DMS53 treated with DMSO at 0.1 percent for 48 hours (cell line): ENCODE data around the gene KDELR1.
A peak's percentile ranks its signal among the peaks of the same experiment; 100 is the strongest.
"Not testable (repeated sequence)": the region's sequence is repeated elsewhere in the genome, so short reads cannot be mapped to it uniquely, and the experiment has no call there.

Experiments
- DNase-seq: peaks from one replicate; lab custom pipeline; 2025; ENCODE audit not compliant: unreplicated experiment; lab: John Stamatoyannopoulos, UW

The KDELR1 gene

GRCh38 chr19:48397263-48398101 is 6.1 kb upstream of the KDELR1 start:
- no peak for DNase-seq

GRCh38 chr19:48396824-48397176 is 5.4 kb upstream of the KDELR1 start:
- no peak for DNase-seq

DNA sequence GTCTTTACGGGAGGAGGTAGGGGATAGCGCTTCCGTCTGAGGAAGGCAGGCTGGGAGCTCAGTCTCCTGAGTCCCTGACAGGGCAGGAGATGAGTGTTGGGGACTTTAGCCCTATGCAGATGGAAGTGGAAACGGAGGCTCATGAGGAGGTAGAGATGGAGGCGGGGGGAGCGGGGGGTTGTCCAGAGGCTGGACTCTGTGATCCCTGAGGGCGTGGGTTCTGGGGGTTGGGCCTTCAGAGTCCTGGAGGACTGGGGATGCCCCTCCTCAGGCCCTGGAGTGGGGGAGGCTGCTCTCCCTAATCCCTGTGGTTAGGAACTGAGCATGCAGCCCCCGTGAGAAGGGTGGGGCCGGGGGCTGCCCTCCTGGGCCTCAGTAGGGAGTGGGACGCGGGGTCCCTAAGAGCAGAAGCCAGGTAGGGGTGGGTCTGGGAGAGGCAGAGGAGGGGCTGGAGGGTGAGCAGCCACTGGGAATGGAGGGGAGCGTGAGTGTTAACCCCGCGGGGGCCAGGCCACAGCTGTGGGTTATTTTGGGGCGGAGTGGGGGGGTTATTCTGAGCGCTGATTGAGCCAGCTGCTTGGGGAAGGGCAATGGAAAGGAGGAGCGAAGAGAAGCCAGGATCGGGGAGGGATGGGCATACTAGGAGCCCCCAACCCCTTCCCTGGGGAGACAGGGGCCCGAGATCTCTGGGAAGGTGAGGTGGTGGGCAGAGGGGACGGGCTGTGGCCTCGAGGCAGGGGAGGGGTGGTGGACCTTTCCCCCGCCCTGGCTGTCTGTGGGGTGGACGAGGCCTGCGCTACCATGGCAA is 4.9 kb upstream of the KDELR1 start:
- no peak for DNase-seq

DNA sequence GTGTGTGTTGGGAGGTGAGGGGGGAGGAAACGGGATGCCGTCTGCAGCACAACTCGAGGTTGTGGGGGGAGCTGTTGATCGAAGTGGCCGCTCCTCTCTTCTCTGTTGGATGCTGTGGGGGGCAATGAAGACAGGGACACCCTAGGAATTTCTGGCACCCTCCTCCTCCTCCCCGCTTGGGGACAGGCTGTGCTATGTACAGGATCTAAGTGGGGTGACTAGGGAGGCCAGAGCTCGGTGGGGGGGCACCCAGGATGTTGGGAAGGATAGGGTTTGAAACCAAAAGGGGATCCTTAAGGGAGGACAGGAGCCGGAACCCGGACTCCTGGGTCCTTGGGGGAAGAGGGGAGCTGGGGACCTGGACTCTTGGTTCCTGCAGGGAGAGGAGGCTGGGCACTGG is 4.1 kb upstream of the KDELR1 start:
- no peak for DNase-seq

GRCh38 chr19:48395170-48395455 is 3.8 kb upstream of the KDELR1 start:
- no peak for DNase-seq

DNA sequence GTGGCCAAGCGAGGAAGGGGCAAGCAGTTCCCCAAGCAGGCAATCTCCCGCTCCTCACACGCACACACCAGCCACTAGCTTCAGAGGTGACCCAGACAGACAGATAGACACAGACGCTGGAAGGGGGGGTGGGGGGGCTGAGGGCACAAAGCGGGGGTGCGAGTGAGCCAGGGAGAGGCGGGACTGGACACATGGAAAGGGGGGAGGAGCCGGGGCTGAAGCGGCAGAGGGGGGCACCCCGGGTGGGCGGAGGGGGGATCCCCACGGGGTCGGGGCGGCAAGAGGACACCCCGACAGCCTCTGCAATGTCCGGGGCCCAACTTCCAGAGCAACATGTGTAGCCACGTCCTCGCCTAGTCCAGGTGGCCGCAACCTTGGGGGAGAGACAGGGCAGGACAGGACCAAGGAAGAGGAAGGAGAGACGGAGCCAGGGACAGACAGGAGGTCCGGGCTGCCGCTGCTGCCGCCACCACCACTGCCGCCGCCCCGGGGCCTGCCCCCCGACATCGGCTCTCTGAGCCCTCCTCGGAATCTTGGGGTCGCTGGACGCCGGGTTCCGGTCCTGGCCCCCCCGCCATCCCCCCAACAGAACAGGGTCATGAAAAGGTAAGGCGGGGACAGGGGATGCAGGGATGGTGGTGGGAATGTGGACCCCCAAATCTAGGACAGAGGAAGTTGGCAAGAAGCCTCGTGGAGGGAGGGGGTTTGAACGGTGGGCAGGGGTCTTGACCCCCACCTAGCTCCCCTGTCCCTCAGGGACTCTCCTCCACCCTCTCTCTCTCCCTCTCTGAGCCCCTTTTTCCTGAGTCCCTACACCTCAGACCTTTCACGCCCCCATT is 3.2 kb upstream of the KDELR1 start:
- DNase-seq: no peak

DNA sequence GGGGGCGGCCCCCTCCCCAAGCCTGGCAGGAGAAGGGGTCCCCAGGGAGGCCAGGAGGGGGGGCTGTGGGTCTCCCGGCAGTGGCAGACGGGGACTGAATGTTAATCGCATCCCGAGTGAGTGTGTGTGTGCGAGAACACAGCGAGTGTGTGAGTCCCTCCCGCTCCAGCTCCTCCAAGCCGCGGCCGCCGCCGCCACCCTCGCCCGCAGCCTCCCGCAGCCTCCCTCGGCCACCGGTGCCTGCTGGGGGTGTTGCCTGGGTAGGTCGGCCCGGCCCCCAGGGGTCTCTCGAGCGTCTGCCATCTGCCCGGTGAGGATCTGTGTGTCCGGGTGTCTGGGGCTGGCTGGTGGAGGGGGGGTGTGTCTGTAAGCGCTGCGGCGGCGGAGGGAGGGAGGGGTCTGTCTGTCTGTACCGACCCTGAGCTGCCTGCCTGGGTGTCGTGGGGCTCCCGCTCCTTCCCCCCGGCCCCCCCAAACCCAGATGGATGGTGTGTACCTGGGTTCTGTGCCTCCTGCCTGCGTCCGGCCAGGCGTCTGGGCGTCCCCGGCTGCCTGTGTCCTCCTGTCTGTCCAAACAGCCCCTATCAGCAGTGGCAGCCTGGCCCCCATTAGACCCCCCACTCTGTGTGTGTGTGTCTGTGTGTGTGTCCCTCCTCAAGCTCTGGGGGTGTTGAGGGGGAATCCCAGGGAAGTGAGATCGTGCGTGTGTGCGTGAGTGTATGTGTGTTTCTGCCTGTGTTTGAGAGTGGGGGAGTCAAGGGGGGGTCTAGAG is 2.4 kb upstream of the KDELR1 start, which contains the start of gene GRIN2D:
Gene GRIN2D (plus strand): TSS at position 110 of the 772 bp plus-strand sequence. CDS start 4,725 bp downstream, outside the sequence.
- DNase-seq: no peak

DNA sequence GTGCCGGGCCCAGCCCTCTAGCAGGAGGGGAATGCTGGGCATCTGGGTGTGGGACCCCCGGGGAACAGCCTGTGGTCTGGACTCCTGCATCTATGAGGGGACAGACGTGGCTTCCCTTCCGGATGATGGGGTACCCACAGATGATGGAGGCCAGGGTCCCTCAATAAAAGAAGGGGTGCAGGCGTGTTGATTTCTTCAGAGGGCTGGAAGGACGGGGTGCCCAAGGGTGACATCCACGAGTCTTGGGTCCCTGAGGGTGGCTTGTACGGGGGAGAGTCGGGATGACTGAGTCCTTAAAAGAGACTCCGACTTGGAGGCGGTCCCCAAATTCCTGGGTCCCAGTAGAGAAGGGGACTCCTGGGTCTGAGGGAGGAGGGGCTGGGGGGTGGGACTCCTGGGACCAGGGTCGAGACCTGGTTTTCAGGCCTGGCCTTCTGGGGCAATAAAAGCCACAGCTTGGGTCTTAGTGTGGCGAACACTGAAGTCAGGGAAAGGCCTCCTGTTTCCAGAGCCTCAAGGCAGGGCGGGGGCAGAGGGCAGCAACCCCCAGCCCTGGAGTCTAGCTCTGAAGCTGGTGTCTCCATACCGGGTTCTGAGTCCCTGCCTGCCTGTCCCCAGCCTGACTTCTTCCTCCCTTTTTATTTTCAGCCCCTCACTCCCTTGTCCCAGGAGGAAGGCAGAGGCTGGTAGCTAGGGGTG is 1.7 kb upstream of the KDELR1 start:
- DNase-seq: peak; percentile 6

DNA sequence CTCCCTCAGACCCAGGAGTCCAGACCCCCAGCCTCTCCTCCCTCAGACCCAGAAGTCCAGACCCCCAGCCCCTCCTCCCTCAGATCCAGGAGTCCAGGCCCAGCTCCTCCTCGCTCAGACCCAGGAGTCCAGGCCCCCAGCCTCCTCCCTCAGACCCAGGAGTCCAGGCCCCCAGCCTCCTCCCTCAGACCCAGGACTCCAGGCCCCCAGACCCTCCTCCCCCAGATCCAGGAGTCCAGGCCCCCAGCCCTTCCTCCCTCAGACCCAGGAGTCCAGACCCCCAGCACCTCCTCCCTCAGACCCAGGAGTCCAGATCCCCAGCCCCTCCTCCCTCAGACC is 624 bp upstream of the KDELR1 start:
- DNase-seq: not testable (repeated sequence)

GRCh38 chr19:48390188-48391099 is 907 bp downstream of the KDELR1 start:
- peak; percentile 40 for DNase-seq

DNA sequence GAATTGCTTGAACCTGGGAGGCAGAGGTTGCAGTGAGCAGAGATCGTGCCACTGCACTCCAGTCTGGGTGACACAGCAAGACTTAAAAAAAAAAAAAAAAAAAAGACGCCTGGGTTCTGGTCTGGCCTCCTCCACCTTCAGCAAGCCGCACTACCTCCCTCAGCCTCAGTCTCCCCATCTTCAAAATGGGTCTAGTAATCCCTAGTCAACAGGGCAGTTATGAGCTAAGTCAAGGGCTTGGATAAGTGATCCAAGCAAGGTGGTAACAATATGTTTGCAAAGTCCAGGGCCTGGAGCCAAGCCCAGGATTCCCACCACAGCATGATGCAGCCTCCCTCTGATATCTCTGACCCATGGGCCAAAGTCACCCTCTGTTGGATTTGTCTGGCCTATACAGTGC is 4.4 kb downstream of the KDELR1 start:
- DNase-seq: no peak

DNA sequence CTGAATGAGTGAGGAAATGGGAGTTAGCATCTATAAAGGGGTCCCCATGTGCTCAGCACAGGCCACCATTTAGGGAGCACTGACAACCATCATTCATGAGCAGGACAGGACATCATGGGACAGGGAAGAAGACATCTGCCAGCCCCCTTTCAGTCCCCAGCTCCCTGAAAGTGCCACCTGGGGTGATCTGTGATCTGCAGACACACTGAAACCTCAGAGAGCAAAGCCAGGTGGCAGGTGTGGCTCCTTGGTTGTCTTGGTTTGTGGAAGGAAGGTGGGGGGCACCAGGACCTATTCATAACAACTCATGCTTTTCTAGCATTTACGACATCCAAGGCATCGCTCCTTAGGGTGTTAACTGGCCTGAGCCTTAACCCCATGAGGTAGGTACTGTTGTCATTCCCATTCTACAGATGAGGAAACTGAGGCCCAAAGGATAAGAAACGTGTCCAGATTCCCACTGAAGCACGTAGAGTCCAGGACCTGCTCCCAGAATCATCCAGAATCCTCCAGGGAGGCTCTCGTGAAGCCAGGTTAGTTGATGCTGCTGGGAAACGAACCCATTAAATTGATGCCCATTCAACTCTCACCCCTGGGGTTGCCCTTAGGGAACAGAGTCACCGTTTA is 5.8 kb downstream of the KDELR1 start:
- DNase-seq: no peak

GRCh38 chr19:48382286-48382685 is 9.1 kb downstream of the KDELR1 start:
- DNase-seq: no peak

DNA sequence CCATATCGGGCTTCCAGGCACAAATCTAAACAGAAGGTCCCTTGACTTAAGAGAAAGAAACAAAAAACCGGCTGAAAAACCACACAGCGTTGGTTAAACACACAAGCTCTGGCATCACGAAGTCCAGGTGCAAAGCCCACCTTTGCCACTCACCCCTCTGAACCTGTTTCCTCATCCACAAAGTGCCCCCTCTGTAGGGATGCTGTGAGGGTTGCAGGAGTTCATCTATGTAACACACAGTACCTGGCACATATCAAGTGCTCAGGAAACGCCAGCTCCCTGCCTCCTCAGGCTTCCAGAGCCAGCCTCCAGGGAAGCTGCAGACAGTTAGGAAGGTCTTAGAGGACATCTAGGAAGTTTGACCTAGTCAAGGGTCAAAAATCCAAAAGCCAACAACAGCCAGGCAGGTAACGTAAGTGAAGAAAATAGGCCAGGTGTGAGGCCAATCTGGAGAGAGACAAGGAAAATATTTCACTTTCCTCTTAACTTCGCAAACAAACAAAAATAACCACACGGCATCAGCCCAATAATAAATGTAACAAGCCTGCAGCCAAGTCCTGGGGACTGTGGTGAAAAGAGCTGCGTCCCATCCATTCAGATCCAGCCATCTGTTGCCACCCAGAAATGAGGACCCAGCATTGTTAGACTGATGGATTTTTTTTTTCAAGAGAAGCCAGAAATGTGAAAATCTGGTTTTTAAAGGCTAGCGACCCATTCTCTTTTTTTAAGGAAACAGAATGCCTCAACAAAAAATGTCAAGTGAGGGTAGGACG is 10.0 kb downstream of the KDELR1 start:
- DNase-seq: no peak

- no peak for DNase-seq
Measured at GRCh38 chr19:48379058-48379457, 12.3 kb downstream of the KDELR1 start.

DNA sequence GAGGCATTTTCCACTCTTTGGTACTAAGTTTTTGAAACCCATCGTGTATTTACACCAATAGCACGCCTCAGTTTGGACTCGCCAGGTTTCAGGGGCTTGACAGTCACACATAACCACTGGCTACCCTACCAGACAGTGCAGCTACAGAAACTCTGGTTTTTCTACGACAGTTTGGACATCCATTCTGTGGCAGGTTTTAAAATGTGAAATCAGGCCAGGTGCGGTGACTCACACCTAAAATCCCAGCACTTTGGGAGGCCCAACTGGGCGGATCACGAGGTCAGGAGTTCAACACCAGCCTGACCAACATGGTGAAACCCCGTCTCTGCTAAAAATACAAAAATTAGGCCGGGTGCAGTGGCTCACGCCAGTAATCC is 13.2 kb downstream of the KDELR1 start:
- DNase-seq: no peak

DNA sequence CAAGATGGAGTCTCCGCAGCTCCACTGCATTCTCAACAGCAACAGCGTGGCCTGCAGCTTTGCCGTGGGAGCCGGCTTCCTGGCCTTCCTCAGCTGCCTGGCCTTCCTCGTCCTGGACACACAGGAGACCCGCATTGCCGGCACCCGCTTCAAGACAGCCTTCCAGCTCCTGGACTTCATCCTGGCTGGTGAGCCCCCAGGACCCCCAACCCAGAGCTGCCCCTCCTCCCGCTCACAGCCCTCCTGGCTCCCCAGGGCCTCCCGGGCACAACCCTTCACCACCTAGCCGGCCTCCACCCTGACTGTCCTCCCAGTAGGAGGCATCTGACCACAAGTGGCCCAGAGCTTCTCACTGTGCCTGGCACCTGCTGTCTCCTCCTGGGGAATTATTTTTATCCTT is 17.8 kb downstream of the KDELR1 start:
- DNase-seq: no peak

DNA sequence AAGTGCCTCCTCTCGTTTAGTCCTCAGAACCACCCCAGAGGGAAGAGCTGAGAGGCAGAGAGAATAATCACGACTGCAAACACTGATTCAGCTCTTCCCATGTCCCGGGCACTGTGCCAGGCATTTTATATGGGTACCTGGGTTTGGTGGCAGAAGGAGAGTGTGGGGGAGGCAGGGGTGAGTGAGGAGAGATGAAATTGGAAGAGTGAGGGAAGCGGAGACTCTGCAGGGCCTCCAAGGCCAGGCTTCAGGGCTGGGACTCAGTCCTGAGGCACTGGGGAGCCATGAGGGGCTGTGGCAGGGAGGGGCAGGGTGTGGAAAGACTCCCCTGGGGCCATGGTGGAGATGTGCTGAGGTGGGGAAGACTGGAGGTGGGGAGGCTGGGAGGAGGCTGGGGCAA is 18.4 kb downstream of the KDELR1 start:
- no peak for DNase-seq
